Omental fat pad (tissue), 4 donors: ENCODE results near the gene PALD1. TPM values are rescaled to one million over a fixed set of nuclear protein-coding genes. Genes with fewer than 3 reads are reported as not detected.

ENCODE experiments used
- ATAC-seq: fragments of 150-250 bp; one replicate; pipeline ENCODE4 v1.9.1; 2016; ENCODE audit warnings: mild to moderate bottlenecking, moderate library complexity; ENCODE audit not compliant: low FRiP score
- DNase-seq: peaks from one replicate; pipeline ENCODE4 v3.0.0-alpha.2; 2019; ENCODE audit warnings: low spot score
- total RNA-seq, 4 donors: library from RNA; depleted of rRNA; stranded (reverse); fragments of >200 nt; gene quantifications; one replicate each; pipeline ENCODE4 v1.1.0, GENCODE V29; 2016
- TF ChIP-seq, protein P1 (sequence below), 3 donors: fragments of 450-650 bp; IDR thresholded peaks; one replicate each; pipeline ENCODE4 v1.5.1; 2016 to 2017; ENCODE audit warnings: antibody characterized with exemption in 3 of 3, mild to moderate bottlenecking in 3 of 3, moderate library complexity in 2 of 3

The PALD1 gene
- total RNA-seq, 4 donors from 2014 or later, result 3.3 to 12.1 (median 8.0) TPM

DNA sequence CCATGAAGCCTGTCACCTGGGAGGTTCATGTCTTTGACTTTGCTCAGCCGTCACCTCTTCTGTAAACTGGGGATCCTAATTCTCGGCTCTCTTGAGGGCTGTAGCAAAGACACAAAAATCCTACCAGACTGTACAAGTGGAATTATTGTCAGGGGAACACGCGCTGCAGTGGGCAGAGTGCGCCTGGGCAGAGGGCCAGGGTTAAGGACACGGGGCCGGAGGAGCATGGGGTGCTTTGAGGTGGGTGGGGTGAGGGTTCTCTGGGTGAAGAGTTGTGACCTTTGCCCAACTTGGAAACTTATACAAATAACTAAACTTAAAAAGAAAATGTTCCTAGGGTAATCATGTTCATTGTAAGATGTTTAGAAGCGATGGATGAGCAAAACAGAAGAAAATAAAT lies 36.0 kb downstream of the PALD1 start:
- no peak for ATAC-seq
- TF ChIP-seq, protein P1, sequence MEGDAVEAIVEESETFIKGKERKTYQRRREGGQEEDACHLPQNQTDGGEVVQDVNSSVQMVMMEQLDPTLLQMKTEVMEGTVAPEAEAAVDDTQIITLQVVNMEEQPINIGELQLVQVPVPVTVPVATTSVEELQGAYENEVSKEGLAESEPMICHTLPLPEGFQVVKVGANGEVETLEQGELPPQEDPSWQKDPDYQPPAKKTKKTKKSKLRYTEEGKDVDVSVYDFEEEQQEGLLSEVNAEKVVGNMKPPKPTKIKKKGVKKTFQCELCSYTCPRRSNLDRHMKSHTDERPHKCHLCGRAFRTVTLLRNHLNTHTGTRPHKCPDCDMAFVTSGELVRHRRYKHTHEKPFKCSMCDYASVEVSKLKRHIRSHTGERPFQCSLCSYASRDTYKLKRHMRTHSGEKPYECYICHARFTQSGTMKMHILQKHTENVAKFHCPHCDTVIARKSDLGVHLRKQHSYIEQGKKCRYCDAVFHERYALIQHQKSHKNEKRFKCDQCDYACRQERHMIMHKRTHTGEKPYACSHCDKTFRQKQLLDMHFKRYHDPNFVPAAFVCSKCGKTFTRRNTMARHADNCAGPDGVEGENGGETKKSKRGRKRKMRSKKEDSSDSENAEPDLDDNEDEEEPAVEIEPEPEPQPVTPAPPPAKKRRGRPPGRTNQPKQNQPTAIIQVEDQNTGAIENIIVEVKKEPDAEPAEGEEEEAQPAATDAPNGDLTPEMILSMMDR (IDR thresholded peaks at IDR 0.05), result no peak

DNA sequence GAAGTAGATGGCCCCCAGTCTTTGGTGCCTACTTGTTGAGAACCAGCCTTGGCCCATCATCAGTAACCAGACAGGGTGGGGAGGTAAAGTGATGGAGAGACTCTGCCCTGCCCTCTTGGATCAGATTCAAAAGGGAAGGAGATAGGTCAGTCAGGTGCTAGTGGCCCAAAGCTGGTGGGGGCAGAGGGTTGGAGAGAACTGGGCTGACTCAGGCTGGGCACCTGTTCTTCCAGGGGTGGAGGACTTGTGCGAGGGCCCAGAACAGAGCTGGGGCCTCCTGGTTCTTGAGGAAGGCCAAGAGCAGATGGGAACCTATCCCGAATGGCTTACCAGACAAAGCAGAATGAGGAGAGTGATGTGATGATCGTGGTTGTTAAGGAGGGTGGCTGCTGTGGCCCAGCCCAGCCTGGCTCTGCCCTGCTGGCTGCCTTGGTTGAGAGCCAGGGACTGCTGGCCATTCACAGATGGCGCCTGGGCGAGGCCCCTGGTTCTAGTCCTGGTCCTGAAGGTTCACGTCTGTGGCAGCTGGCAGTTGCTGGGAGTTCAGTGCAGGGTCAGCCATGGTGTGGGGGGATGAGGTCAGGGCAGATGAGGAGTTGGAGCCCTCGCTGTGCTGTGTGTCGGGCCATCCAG lies 36.6 kb downstream of the PALD1 start:
- DNase-seq (no peak), ATAC-seq (no peak)
- TF ChIP-seq, protein P1 (IDR thresholded peaks at IDR 0.05), result no peak

More for the DNA sequence above, 36.0 kb downstream of the PALD1 start:
- no peak for DNase-seq

DNA sequence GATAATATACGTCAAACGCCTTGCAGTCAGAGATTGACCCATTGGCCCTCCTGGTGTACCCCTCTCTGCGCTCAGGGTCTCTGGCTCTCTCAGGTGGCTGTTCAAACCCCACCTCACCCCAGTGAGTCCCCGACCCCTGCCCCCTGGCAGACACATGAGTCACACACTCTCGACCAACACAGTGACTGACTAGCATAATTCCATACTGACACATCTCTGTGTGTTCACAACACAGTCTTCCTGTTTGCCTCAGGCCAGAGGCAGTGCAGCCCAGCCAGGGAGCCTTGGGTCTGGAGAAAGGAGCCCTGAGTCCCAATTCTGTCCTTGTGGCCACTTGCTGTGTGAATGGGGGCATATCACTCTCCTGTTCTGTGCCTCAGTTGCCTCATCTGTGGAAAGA lies 40.1 kb downstream of the PALD1 start:
- DNase-seq (no peak), ATAC-seq (no peak)
- TF ChIP-seq, protein P1 (IDR thresholded peaks at IDR 0.05), result no peak

DNA sequence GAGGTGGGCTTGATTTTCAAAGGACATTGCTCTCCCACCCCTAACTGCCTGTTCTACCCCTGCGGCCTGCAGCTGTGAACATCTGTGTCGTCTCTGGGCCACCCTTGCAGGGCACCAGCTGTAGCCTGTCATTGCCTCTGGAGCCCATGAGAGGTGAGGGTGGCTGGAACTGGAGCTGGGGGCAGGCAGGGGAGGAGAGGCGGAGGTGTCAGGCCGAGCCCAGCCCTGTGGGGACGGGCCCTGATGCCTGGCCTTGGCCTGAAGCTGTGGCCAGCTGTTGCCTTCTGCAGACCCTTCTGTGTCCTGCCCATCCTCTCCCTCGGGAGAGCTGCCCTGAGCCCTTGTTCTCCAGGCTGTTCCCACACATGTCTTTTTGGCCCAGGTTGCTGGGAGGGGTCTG lies 44.5 kb downstream of the PALD1 start:
- DNase-seq (no peak), ATAC-seq (no peak)
- TF ChIP-seq, protein P1 (IDR thresholded peaks at IDR 0.05), result no peak

DNA sequence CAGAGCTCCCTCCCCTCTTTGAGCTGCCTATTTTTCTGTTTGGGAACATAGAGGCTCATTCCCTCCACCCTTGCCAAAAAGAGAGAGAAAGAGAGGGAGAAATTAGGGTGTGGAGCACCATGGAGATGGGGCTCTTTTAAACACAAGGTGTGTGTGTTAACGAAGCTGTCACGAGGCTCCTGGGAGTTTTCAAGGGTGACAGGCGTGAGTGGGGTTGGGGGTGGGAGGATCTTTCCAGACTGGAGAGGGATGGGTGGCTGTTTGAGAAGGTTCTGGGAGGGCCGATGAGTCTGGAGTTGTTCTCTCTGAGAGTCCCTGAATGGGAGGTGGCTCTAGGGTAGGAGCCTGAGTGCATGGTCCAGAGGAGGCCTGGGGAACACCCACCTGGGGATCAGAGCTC lies 45.0 kb downstream of the PALD1 start:
- TF ChIP-seq, protein P1 (IDR thresholded peaks at IDR 0.05), result no peak
- DNase-seq, result no peak
- no peak for ATAC-seq

DNA sequence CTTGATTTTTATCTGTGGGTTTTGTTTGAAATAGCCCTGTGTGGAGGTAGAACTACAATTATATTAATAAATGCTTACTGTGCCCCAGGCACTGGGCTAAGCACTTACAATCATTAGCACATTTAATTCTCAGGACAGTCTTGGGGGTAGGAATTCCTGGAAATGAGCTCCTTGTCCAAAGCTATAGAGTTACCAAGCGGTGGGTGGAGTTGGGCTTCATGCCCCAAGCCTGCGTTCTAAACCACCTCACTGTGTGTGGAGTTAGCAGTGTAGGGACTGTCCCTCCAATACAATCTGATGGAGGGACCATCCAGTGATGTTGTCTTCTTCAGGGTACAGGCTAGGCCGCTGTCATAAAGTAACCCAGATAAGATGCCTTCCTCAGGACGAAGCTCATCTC lies 49.7 kb downstream of the PALD1 start:
- TF ChIP-seq, protein P1 (IDR thresholded peaks at IDR 0.05), result no peak
- DNase-seq, result no peak
- no peak for ATAC-seq

DNA sequence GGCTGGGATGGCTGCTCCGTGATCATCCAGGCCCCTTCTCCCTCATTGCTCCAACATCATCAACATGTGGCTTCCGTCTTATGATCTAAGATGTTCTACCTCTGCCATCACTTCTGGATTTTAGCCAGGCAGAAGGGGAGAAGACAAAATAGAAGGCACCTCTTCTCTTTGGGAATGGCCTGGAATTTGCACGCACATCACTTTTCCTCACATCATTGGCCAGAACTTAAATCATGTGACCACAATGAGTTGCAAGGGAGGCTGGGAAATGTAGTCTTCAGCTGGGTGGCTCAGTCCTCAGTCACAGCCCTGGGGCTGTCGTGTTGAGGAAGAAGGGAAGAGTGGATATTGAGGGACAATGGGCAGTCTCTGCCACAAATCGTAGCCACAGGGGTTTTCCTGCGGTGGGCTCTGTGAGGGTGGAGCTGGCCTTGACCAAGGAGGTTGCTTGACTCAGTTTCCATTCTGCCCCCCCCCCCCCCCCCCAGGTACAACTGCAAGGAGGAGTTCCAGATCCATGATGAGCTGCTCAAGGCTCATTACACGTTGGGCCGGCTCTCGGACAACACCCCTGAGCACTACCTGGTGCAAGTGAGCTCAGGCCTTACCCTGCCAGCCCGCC lies 50.3 kb downstream of the PALD1 start:
- ATAC-seq (no peak), DNase-seq (no peak)
- TF ChIP-seq, protein P1 (IDR thresholded peaks at IDR 0.05), result no peak
